Kidney tubule cell (primary cell): Measurements from ENCODE around the gene PAFAH2.

Experiments
- DNase-seq: peaks from one replicate; pipeline ENCODE4 v3.0.0-alpha.2; 2018; ENCODE audit warnings: low spot score

Gene PAFAH2

DNA sequence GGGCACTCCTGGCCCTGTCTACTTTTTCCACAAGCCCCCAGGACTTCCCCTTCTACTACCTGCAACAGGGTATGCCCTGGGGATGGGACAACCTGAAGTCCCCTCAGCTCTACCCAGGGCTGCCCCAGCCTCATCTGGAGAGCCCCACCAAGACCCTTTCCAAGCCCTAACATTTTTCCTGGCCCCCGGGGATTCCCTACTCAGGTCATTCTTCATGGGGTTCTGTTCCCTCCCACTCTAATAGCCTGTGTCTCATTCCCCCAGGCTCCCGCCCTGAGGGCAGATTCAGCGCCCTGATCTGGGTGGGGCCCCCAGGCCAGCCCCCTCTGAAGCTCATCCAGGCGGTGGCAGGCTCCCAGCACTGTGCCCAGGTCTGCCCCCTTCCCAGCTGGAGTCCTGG is 33.3 kb upstream of the PAFAH2 start:
- no peak for DNase-seq

DNA sequence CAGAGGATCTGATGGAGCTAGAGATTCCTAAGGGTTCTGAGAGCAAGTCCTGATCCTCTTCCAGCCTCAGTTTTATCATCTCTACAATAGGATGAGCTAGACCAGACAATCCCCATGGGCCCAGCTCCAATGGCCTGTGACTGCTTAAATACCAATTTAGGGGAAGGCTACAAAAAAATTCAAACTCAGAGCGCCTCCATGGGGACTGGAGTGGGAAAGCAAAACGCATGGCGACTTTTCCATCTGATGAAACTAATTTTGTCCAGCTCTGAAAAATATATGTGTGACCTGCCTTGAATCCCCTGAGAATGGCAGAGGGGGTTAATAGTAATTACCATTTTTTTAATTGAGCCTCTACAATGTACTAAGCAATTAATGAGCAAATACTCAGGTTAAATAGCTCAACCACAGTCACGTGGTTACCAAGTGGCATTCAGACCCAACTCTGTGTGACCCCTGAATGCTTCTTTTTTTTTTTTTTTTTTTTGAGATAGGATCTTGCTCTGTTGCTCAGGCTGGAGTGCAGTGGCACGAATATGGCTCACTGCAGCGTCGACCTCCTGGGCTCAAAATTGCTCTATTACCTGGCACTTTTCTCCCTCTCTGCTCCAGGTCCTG is 32.1 kb upstream of the PAFAH2 start:
- DNase-seq: no peak

DNA sequence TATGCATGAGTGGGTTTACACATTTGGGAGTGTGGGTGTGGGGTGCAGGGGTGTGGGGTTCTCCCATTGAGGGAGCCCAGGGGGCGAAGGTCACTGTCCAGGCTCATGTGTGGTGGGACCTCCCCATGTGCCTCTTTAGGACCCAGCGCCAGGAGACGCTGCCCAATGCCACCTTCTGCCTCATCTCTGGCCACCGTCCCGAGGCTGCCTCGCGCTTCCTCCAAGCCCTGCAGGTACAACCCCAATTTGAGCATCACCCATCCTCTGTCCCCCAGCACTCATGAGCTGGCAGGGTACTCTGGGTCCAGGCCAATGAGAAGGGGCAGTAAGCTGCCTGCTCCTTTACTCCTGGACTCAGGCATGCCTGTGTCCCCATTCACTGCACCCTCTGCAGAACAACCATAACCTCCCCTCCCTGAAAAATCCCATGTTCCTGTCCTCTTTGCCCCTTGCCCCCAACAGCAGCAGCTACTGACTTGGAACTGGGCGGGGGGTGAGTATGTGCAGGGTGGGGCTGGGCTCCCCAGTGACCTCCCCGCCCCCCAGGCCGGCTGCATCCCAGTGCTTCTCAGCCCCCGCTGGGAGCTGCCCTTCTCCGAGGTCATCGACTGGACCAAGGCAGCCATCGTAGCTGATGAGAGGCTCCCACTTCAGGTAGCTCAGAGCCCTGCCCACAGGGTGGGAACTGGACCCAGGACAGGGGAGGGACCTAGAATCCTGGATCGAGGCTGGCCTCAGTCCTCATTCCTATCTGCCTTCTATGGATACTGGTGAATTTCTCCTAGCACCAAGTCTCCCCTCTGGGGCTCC is 31.4 kb upstream of the PAFAH2 start:
- no peak for DNase-seq

DNA sequence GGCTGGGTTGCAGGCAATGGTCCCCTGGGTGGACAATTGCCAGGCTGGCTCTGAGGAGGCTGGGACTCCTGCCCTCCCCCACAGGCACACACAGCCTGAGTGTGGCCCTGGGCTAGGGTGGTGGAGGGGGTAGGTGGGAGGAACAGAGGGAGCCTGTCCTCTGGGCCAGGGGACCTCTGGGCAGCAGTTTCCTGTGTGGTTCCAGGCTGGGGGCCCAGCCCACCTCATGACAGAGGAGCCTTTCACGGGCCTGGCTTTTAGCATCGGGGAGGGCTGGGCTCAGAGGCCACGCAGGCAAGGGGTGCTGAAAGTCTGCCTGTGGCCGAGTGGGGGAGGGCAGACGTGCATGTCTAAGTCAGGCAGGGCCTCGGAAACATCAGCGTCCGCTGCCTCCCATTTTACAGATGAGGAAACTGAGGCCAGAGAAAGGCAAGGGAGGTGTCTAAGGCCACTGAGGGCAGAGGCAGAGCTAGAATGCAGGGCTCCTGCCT is 30.7 kb upstream of the PAFAH2 start:
- DNase-seq: no peak

DNA sequence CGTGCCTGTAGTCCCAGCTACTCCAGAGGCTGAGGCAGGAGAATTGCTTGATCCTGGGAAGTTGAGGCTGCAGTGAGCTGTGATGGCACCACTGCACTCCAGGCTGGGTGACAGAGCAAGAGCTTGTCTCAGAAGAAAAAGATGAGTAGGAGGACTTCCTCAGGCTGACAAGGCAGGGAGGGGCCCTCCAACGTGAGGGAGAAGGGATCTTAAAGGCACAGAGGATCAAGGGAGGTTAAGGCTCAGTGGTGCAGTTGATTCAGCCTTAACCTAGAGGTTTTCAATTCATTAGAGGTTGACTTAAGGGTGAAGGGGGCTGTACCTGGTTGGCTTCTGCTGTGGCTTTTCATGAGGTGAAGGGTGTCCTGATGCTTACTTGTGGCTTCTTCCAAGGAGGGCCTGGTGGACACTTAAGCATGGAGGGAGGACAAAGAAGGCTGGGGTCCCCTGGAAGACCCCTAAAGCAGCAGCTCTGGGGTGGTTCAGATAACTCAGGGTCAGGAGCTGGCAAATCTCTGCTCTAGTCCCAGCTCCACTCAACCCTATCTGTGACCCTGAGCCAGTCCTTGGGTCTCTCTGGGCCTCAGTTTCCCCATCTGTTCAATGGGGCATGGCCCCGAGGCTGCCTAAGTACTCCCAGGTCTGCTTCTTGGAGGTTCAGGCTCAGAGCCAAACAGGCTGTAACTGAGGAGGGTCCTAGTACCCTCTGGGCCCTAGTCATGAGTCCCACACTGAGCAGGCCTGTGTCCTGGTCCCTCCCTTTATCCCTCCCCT is 30.0 kb upstream of the PAFAH2 start:
- DNase-seq: no peak

DNA sequence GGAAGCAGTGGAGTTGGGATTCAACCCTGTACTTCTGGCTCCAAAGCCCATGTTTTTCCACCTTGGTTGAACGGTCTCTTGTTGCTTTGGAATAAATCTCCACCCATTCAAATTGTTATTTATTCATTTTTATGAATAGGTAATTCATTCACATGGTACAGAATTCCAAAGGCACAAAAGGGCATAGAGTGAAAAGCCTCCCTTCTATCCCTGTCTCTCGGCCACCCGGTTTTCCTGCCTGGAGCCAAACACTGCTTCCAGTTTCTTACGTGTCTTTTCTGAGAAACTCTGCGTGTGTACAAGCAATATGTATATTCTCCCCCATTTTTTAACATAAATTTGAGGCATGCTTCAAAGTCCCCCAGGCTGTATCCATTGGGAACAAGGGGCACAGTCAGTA is 27.7 kb upstream of the PAFAH2 start:
- no peak for DNase-seq

DNA sequence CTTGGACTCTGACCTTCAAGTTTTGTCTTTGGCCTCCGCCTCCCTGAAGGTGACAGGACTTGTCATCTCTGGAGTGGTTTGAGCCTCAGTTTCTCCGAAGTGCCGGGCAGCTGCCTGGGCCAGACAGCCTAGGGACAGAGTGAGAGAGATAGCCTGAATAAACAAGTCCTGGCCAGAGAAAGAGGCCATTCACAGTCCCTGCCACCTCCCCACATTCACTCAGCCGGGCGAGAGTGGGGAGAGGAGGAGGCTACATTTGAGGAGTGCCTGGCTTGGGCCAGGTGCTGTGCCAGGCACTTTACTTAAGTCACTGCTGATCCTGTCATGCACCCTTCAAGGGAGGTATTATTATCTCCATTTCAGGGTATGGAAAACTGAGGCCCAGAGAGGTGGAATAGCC is 27.2 kb upstream of the PAFAH2 start:
- DNase-seq: no peak

DNA sequence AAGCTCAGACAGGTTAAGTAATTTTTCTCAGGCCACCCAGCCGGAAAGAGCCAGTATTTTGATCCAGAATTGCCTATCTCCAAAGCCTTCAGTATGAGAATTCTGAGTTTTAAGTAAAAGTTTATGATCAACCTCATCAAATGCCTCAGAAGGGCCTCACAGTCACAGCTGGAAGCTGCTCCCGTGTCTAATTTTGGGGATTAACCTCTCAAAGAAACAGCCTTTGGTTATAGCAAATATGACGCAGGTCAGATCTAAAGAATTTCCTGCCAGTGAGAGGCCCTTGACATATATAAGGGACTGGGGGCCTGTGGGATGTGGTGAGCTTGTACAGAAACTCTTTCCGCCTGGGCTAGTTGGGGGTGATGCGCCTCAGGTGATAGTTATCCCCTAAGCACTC is 26.0 kb upstream of the PAFAH2 start:
- no peak for DNase-seq

DNA sequence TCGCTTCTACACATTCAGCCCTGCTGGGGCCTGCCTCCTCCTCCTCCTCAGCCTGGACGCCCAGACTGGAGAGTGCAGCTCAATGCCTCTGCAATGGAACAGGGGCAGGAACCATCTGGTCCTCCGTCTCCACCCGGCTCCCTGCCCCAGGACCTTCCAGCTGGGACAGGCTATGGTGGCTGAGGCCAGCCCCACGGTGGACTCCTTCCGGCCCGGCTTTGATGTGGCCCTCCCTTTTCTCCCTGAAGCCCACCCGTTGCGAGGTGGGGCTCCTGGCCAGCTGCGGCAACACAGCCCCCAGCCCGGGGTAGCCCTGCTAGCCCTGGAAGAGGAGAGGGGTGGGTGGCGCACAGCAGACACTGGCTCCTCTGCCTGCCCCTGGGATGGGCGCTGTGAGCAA is 25.1 kb upstream of the PAFAH2 start:
- no peak for DNase-seq

DNA sequence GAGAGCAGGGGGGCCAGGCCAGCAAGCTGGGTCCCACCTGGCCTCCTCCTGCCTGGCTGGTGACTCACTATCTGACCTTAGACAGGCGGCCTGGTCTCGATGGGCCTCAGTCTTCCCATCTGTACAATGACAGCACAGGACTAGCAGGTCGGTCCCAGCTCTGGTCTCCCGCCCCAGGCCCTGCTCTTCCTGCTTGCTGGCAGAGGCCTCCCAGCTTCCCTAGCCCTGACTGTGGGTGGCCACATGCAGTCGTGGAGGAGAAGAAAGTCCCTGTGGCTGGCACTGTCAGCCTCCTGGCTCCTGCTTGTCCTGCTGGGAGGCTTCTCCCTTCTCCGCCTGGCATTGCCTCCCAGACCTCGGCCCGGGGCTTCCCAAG is 24.5 kb upstream of the PAFAH2 start:
- no peak for DNase-seq

DNA sequence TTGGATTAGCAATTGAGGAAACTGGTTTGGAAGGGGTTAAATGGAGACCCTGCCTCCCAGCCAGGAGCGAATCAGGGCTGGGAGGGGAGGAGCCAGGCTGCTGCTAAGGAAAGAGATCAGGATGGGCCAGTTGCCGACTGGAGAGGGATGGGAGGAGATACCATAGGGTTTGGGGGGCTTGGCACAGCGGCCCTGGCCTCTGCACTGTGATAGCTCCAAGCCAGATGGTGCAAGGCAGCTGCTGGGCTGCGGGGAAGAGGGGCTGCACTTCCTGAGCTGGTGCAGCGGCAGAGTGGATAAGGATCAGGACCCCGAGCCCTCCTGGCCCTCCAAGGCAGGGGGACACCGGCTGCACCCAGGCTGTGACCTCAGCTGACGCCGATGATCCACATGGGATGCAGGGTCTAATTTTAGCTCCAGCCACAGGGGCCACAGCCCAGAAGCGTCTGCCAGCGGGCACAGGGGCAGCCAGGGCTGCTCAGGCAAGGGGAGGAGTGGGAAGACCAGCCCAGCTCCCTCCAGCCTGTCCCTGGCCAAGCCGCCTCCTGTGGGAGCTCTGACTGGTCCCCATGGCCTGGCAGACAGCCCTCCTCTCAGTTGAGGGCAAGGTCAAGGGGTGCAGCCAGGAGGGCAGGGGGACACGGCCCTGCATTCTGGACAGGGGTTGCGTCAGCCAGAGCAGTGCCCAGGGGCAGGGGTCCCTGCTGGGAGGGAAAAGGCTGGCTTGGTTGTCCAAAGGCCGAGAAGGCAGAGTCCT is 24.0 kb upstream of the PAFAH2 start, which contains the start of gene EXTL1:
TSS of gene EXTL1 (plus strand) at position 129 of the 757 bp plus-strand sequence. CDS start 872 bp downstream, outside the sequence.
- no peak for DNase-seq

DNA sequence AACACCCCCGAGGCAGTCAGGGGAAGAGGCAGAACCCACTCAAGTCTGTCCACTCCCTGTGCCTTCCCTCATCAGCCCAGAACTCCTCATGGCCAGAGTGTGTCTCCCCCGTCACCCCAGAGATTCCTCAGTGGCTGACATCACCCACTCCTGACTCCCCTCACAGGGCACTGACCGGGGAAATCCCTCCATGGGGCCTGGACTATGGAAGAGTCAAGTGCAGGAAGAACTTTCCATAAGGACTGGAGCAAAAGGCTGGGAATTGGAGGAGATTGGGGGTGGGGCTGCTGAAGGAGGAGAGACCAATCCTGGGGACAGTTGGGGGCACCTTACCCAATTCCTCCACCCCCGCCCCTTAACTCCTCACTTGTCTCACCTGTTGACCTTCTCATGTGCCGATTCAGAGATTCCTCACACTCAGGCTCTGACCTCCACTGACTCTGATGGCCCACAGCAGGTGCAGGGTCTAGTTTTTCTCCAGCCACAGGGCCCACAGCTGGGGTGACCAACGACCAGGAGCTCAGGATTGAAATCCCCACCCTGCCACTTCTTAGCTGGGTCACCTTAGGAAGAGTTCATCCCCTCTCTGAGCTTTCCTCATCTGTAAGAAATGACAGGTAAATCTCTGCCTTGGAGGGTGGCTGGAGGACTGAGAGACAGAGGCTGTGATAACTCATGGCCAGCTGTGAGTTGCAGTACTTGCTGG is 23.2 kb upstream of the PAFAH2 start:
- DNase-seq: peak; percentile 33

DNA sequence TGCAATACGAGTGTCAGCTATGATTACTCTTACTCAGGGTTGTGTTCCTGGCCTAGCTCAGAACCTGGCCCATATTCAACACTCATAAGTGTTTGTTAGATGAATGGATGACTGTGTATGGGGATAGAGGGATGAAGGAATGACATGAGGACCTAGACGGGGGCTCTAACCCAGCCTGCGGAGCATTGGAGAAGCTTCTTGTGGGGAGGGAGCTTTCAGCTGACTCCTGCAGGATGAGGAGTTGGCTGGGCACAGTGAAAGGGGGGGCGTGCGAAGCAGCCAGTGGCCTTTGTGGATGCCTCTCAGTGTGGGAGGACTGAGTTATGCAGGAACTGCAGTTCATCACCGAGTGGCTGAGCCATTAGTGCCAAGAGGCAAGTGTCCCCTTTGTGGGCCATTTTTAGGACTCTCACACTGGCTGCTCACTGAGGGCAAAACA is 22.5 kb upstream of the PAFAH2 start:
- DNase-seq: no peak

DNA sequence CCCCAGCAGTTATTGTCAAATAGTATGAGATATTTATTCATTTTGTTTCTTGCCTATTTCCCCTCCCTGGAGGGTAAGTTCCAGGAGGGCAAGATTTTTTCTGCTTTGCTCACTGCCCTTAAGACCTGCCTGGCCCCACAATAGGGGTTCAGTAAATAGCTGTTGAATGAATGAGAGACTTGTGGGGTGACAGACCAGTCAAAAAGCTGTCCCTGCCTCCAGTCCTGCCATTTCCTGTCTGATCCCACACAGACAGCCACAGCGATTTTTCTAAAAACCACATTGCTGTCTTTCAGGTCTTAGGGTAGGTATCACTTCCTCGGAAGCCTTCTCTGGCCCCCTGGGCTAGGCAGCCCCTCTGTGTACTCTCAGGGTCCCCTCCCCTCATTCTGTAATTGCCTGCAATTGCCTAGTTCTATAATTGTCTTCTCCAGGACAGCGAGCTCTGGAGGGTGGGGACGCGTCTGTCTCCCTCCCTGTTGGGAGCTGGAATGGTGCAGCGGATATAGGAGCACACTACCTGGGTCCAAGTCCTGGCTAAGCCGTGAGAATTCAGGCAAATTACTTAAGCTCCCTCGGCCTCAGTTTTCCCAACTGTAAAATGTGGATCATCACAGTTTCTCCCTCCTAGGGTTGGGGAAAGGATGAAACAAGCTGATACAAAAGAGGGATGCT is 21.9 kb upstream of the PAFAH2 start:
- DNase-seq: peak; percentile 26

DNA sequence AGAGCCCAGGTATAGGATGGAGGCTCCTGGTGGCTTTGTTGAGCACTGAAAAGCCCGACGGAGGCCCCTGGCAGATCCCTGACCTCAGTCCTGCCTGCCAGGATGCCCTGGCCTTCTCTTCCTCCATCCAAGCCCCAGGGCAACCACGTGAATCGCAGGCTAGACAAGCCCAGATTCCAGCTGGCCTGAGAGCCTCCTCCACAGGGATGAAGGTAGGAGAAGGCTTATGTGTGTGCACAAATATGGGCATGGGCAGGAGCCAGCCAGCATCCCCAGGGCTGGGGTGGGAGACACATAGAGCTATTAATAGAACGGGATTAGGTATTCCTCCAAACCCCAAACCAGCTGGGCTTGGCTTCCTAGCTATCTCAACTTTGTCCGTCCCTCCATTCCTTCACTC is 19.7 kb upstream of the PAFAH2 start:
- no peak for DNase-seq

DNA sequence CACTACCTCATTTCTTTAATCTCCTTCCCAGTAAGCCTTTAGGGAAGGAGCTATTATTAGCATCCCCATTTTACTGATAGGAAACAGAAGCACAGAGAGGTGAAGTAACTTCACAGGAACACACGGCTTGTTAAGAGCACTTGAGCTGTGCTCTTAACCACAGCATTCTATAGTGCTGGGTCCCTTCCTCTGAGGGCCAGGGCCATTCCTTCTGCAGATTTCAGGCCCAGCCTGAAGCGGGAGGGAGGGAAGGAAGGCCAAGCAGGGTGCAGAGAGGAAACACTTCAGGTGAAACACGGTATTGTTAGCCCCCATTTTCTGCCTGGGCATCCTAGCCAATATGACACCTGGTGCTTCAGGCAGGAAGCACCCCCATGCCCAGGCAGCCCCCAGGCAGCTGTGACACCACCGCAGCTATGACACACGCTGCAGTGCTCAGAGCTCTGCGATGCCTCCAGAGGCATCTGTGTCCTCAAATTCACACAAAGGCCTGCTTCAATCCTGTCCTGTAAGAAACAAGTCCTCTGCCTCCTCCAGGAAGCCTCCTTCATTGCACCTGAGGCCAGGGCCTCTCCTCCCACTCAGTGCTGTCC is 19.2 kb upstream of the PAFAH2 start:
- no peak for DNase-seq

DNA sequence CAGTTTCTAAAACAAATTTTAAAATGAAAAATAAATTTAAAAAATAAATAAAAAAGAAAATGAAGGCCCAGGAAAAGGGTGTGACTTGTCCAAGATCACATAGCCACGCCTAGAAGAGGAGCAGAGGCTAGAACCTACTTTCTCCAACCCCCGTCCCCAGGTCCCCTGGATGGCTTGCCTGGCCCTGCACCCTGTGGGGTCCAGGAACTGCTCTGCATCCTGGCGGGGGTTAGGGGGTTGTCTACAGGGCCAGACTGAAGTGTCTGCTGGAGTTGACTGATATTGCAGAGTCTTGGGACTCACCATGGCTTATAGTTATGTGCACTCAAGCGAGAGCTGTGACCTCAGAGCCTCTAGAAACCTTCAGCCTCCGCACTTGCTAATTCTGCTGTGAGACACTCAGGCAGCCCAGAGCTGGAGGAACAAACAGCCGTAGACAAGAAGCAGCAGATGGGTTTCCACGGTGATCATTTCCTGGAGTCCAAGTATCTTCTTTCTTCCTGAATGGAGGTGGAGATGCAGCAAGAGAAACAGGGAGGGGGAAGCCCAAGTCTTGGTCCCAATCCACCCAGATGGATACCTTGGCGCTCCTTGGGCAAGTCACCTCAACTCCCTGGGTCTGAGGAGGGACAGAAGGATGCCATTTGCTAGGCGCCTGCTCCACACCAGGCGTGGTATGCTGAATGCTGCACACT is 18.5 kb upstream of the PAFAH2 start:
- DNase-seq: peak; percentile 28

DNA sequence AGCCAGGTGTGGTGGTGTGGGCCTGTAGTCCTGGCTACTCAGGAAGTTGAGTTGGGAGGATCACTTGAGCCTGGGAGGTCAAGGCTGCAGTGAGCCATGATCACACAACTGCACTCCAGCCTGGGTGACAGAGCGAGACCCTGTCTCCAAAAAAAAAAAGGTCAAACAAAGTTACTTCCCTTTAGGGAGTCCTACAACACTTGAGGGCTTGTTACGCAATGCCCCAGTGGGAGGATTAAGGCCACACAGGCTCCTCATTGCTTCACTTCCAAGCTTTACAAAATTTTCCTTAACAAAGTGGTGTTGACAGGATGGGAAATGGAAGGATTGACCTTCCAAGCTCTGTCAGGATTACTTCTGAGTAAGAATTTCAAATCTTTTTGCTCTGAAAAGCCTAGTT is 17.5 kb upstream of the PAFAH2 start:
- no peak for DNase-seq

DNA sequence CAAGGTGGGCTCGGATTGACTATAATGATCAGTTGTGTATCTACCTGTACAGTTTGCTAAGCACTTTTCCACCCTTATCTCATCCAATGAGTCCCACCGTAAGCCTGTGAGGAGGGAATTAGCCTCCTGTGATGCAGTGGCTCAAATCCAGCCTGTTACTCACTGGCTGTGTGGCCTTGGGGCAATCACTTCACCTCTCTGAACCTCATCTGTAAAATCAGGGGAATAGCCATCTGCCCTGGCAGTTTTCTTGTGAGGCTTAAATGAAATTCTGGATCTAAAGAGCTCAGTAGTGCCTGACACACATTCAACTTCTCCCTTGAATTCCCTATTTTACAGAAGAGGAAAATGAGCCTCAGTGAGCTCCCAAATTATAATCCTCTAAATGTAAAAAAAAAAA is 16.3 kb upstream of the PAFAH2 start:
- no peak for DNase-seq

DNA sequence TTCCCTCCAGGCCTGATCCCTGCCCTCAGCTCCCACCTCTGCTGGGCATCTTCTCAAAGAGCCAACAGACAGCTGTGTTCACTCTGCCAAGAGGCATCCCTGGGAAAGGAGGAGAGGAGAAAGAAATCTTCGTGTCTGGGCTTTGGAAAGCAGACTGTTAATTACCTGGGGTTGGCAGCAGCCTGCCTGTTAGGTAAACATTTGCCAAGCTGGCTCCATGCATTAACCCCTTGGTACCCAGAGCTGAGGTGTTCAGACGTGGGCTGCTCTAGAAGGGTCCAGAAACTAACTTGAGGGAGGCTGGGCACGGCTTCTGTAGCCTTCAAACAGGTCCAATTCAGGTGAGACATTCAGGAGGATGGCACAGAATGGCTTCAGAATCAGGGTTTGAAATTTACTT is 15.0 kb upstream of the PAFAH2 start:
- DNase-seq: no peak
